GM12892 (cell line): ENCODE results near the gene PRSS27.

Experiments used
- POLR2A ChIP-seq: IDR thresholded peaks from 2 replicates; pipeline ENCODE4 v1.6.1; 2011; ENCODE audit warnings: low read depth, low read length, control low read depth
- POLR2AphosphoS5 ChIP-seq: IDR thresholded peaks from 2 replicates; pipeline ENCODE4 v1.6.1; 2011; ENCODE audit warnings: low read depth, low read length, control low read depth

DNA sequence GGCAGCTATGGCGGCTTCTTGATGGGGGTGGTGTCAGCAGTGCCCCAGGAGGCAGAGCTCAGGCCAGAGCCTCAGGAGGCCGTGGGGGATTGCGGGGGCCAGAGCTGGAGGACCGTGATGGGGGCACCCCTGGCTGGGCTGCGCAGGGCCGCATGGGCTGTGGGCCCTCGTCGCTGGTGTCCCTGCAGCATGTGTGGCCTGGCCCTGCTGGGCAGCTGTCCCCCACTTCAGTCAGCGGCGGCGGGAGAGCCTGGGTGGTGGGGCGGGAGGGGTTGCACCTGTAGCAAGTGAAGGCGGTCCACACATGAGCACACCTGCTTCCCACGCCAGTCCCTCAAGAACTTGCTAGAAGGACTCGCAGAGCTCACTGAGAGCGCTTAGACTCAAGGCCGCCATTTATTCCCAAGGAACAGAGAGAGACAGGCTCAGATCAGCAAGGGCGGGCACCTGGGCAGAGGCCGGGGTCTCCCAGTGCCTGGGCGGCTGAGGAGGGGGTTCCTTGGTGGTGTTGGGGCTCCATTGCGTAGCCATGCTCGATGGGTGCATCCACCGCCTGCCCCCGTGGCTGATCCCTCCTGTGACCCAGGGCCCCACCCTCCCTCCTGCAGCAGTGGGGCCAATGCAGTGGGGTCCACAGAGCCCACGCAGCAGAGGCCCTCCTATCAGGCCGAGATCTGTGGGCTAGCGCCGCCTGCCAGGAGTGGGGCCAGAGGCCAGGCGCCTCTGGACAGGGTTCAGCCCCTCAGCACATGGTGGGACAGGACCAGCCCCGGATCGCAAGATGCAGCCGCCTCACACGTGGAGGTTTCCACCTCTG is 15.7 kb downstream of the PRSS27 start:
- no peak for TF ChIP-seq POLR2A
- no peak for TF ChIP-seq POLR2AphosphoS5
